ENCODE measurements around the gene BCL2L1.

Gene BCL2L1

GRCh38 chr20:31666258-31667042 is 56.2 kb downstream of the BCL2L1 start:
- H3K27ac ChIP-seq, result peak overlapping the region; percentile 65
- peaks cover 74% of the 10 kb centered on the region for H3K36me3 ChIP-seq

GRCh38 chr20:31665753-31666152 is 56.9 kb downstream of the BCL2L1 start:
- no peak overlapping the region for H3K4me3 ChIP-seq (ENCODE audit: low read depth, low read length)
- DNase-seq, result no peak
- TF ChIP-seq CTCF (IDR thresholded peaks at IDR 0.05; ENCODE audit: low read depth, low read length), result no peak
- H3K36me3 ChIP-seq, result peaks cover 67% of the 10 kb centered on the region
- no peaks in the 10 kb centered on the region for H3K9me3 ChIP-seq (ENCODE audit: severe bottlenecking)
- peak overlapping the region; percentile 65 for H3K27ac ChIP-seq
- H3K27me3 ChIP-seq (ENCODE audit: insufficient read depth, low read depth, severe bottlenecking), result no peaks in the 10 kb centered on the region

More at GRCh38 chr20:31666258-31667042, 56.2 kb downstream of the BCL2L1 start:
- H3K9me3 ChIP-seq (ENCODE audit: severe bottlenecking), result no peaks in the 10 kb centered on the region
- no peaks in the 10 kb centered on the region for H3K27me3 ChIP-seq (ENCODE audit: insufficient read depth, low read depth, severe bottlenecking)
- peak; percentile 87 for DNase-seq
- 0 out of 2 replicates have a peak, but pooled peaks have one; percentile 0 for TF ChIP-seq CTCF (IDR thresholded peaks at IDR 0.05; ENCODE audit: low read depth, low read length)
- H3K4me3 ChIP-seq (ENCODE audit: low read depth, low read length), result no peak overlapping the region

GRCh38 chr20:31664696-31665354 is 57.8 kb downstream of the BCL2L1 start:
- H3K27me3 ChIP-seq (ENCODE audit: insufficient read depth, low read depth, severe bottlenecking), result no peaks in the 10 kb centered on the region
- H3K36me3 ChIP-seq, result peaks cover 58% of the 10 kb centered on the region
- TF ChIP-seq CTCF (IDR thresholded peaks at IDR 0.05; ENCODE audit: low read depth, low read length), result no peak
- H3K27ac ChIP-seq, result peak overlapping the region; percentile 65; the same call in 1 of the 2 replicates
- no peak for DNase-seq
- H3K9me3 ChIP-seq (ENCODE audit: severe bottlenecking), result no peaks in the 10 kb centered on the region
- no peak overlapping the region for H3K4me3 ChIP-seq (ENCODE audit: low read depth, low read length)

GRCh38 chr20:31663838-31664695 is 58.6 kb downstream of the BCL2L1 start:
- DNase-seq, result no peak
- peaks cover 50% of the 10 kb centered on the region for H3K36me3 ChIP-seq
- peak overlapping the region; percentile 45; the same call in 1 of the 2 replicates for H3K27ac ChIP-seq
- H3K4me3 ChIP-seq (ENCODE audit: low read depth, low read length), result no peak overlapping the region
- H3K9me3 ChIP-seq (ENCODE audit: severe bottlenecking), result no peaks in the 10 kb centered on the region
- no peak for TF ChIP-seq CTCF (IDR thresholded peaks at IDR 0.05; ENCODE audit: low read depth, low read length)
- H3K27me3 ChIP-seq (ENCODE audit: insufficient read depth, low read depth, severe bottlenecking), result no peaks in the 10 kb centered on the region

GRCh38 chr20:31663524-31663837 is 59.2 kb downstream of the BCL2L1 start:
- Histone ChIP-seq H3K4me3 (ENCODE audit: low read depth, low read length) (no peak overlapping the region), H3K36me3 (peaks cover 44% of the 10 kb centered on the region), H3K9me3 (ENCODE audit: severe bottlenecking) (no peaks in the 10 kb centered on the region), H3K27me3 (ENCODE audit: insufficient read depth, low read depth, severe bottlenecking) (no peaks in the 10 kb centered on the region), H3K27ac (no peak overlapping the region)
- DNase-seq, result no peak
- TF ChIP-seq CTCF (IDR thresholded peaks at IDR 0.05; ENCODE audit: low read depth, low read length), result no peak

All from WERI-Rb-1 (cell line).